GM12878 (cell line): ENCODE data around the gene MATN1. TPM values are rescaled to one million over a fixed set of nuclear protein-coding genes. Genes with fewer than 3 reads are reported as not detected.
A peak's percentile ranks its signal among the peaks of the same experiment; 100 is the strongest.

ENCODE experiments used
- ATF2 ChIP-seq: IDR thresholded peaks from 2 replicates; pipeline ENCODE4 v1.6.1; 2012; ENCODE audit warnings: low read length, inconsistent platforms
- BCL11A ChIP-seq: IDR thresholded peaks from 2 replicates; pipeline ENCODE4 v1.6.1; 2011; ENCODE audit warnings: low read depth, low read length
- CREB1 ChIP-seq: IDR thresholded peaks from 2 replicates; pipeline ENCODE4 v1.6.1; 2012; ENCODE audit warnings: low read depth, mild to moderate bottlenecking, inconsistent platforms
- EP300 ChIP-seq, 2 experiments: fragments of 150-350 bp in 1 of 2; IDR thresholded peaks; 2 replicates each; pipeline ENCODE4 v1.6.1; 2011 to 2012; ENCODE audit warnings: low read depth in 2 of 2, low read length in 2 of 2, borderline replicate concordance in 1 of 2, improper control_type of control experiment in 1 of 2, inconsistent platforms in 1 of 2; ENCODE audit not compliant: control insufficient read depth in 1 of 2
- EZH2 ChIP-seq: IDR thresholded peaks from 2 replicates; pipeline ENCODE4 v1.6.1; 2012; ENCODE audit warnings: low read depth, mild to moderate bottlenecking, control low read depth, inconsistent platforms, low read length, borderline replicate concordance; ENCODE audit not compliant: control insufficient read depth
- GATAD2B ChIP-seq: fragments of 450-650 bp; conservative IDR thresholded peaks from 2 replicates; pipeline ENCODE4 v1.6.1; 2017; ENCODE audit warnings: low read depth, mild to moderate bottlenecking, moderate library complexity
- LARP7 ChIP-seq: fragments of 450-650 bp; IDR thresholded peaks from 2 replicates; pipeline ENCODE4 v1.6.1; 2017; ENCODE audit warnings: mild to moderate bottlenecking
- NKRF ChIP-seq: fragments of 450-650 bp; conservative IDR thresholded peaks from 2 replicates; pipeline ENCODE4 v1.6.1; 2017; ENCODE audit warnings: mild to moderate bottlenecking, moderate library complexity
- ZNF207 ChIP-seq: fragments of 450-650 bp; IDR thresholded peaks from 2 replicates; pipeline ENCODE4 v1.6.1; 2014; ENCODE audit warnings: antibody characterized with exemption, mild to moderate bottlenecking, borderline replicate concordance
- polyA plus RNA-seq, 11 experiments: library from polyadenylated mRNA; depleted of rRNA in 4 of 11; unstranded in 6 of 11; stranded (reverse) in 5 of 11; fragments of >200 nt; fragmentation: Nextera tagmentation in 4 of 11; fragmentation: Illumina TruSeq in 1 of 11; extraction: Ambion mirVana in 4 of 11; extraction: Trizol in 1 of 11; gene quantifications; 1 replicate in 1 of 11; 2 replicates in 10 of 11; pipeline versions ENCODE4 v1.2.1 to v1.2.3, GENCODE V29; 2011 to 2016; ENCODE audit warnings: inconsistent platforms in 2 of 11, missing spikeins in 2 of 11, low read depth in 1 of 11
- total RNA-seq, 4 experiments: library from RNA; depleted of rRNA in 3 of 4; stranded (reverse); fragments of >200 nt in 3 of 4; fragmentation: Illumina TruSeq in 1 of 4; extraction: Trizol in 1 of 4; gene quantifications; 2 replicates each; pipeline versions ENCODE4 v1.2.1 to v1.2.3, GENCODE V29; 2013 to 2021

The MATN1 gene
- total and polyA plus RNA-seq, 10 of the 15 experiments (the other 5 are each of a cell fraction or from before 2014, with no cell fraction given) = 0.04 to 0.50 (median 0.10) TPM; not detected in 1

GRCh38 chr1:30718636-30719405 is 4.6 kb downstream of the MATN1 start (continued):
- TF ChIP-seq ATF2 (no peak), GATAD2B (peak; percentile 99), EZH2 (no peak), NKRF (peak; percentile 84), LARP7 (peak; percentile 60; the same call in 1 of the 2 replicates), BCL11A (no peak), ZNF207 (peak; percentile 81; the same call in 1 of the 2 replicates), EP300 (IDR thresholded peaks at IDR 0.05; ENCODE audit: borderline replicate concordance in 1 of 2, control insufficient read depth in 1 of 2, low read depth in 2 of 2, low read length in 2 of 2) (peak in 1 of 2 experiments; percentile 22; a peak in 1 of 4 replicates), CREB1 (peak; percentile 88)
